ENCODE results near the gene CCR6.

DNA sequence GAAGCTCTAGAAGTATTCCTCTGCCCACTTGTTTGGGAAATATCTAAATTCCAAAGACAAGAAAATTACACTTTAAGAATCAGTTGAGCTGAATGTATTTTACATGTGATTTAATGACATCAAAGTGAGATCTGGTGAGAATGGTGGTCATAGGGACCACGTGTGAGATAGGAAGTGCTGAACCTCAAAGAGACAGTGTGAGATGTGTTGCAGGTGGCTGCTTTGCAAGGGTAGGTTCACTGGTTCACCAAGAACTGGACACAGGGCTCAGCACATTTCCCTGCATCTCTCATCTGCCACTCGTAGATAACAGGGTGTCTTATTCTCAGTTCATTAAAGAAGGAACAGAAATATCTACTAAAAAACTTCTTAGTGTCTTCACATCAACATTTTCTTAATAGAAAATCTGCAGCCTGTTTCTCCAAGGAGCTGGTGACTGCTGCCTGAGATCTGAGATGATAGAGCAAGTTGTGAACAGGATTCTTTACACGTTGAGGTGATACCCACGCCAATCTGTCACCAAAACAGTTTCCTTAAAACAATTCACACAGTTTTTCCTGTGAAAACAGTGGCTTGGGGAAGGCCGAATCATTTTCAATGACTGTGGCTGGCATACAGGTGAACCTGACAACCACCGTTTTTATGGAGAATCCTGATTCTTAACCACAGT lies 7.2 kb downstream of the CCR6 start:
- TF ChIP-seq, protein P1, sequence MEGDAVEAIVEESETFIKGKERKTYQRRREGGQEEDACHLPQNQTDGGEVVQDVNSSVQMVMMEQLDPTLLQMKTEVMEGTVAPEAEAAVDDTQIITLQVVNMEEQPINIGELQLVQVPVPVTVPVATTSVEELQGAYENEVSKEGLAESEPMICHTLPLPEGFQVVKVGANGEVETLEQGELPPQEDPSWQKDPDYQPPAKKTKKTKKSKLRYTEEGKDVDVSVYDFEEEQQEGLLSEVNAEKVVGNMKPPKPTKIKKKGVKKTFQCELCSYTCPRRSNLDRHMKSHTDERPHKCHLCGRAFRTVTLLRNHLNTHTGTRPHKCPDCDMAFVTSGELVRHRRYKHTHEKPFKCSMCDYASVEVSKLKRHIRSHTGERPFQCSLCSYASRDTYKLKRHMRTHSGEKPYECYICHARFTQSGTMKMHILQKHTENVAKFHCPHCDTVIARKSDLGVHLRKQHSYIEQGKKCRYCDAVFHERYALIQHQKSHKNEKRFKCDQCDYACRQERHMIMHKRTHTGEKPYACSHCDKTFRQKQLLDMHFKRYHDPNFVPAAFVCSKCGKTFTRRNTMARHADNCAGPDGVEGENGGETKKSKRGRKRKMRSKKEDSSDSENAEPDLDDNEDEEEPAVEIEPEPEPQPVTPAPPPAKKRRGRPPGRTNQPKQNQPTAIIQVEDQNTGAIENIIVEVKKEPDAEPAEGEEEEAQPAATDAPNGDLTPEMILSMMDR (IDR thresholded peaks at IDR 0.05; ENCODE audit: extremely low read depth in 1 of 2, insufficient read depth in 1 of 2, low read depth in 1 of 2, low read length in 2 of 2) = no peak
- TF ChIP-seq POLR2A (IDR thresholded peaks at IDR 0.05; ENCODE audit: low read depth, low read length) (no peak), JUN (IDR thresholded peaks at IDR 0.05; ENCODE audit: borderline replicate concordance, insufficient read depth, insufficient read length, low read depth) (no peak), EZH2 (IDR thresholded peaks at IDR 0.05; ENCODE audit: borderline replicate concordance, low read depth, low read length, severe bottlenecking) (no peak), POLR2AphosphoS5 (IDR thresholded peaks at IDR 0.05; ENCODE audit: insufficient read depth, low read depth, low read length) (no peak), GATA2 (IDR thresholded peaks at IDR 0.05; ENCODE audit: insufficient read depth, insufficient read length, low read depth, low read length) (no peak)

Data from endothelial cell of umbilical vein (primary cell).